GM23338 (cell line): ENCODE data around the gene CD6. TPM values are rescaled to one million over a fixed set of nuclear protein-coding genes. Genes with fewer than 3 reads are reported as not detected.

ENCODE experiments used
- ATAC-seq: fragments of 200-7000 bp; cut with Tn5 transposase; 3 replicates; pipeline ENCODE4 v1.9.1; 2020
- DNase-seq: peaks from one replicate; pipeline ENCODE4 v3.0.0-alpha.2; 2015; ENCODE audit warnings: low spot score
- H2AFZ ChIP-seq: fragments of 200-600 bp; sonication (generic); 2 replicates; pipeline ENCODE4 v1.8.0; 2016; ENCODE audit warnings: antibody characterized with exemption, mild to moderate bottlenecking, moderate library complexity
- H3F3A ChIP-seq: fragments of 200-600 bp; sonication (generic); replicated peaks from 2 replicates; pipeline ENCODE4 v1.8.0; 2017; ENCODE audit warnings: antibody characterized with exemption, mixed run types, low read depth
- H3K27ac ChIP-seq: fragments of 200-600 bp; sonication (generic); 2 replicates; pipeline ENCODE4 v1.6.1; 2016; ENCODE audit warnings: low read depth
- H3K27me3 ChIP-seq: fragments of 200-600 bp; sonication (generic); 2 replicates; pipeline ENCODE4 v1.8.0; 2016; ENCODE audit warnings: mild to moderate bottlenecking, mixed run types, moderate library complexity; ENCODE audit not compliant: insufficient read depth
- H3K36me3 ChIP-seq: fragments of 200-600 bp; sonication (generic); 2 replicates; pipeline ENCODE4 v1.8.0; 2016; ENCODE audit warnings: mild to moderate bottlenecking; ENCODE audit not compliant: insufficient read depth
- H3K4me1 ChIP-seq: fragments of 200-600 bp; sonication (generic); 2 replicates; pipeline ENCODE4 v1.8.0; 2016; ENCODE audit warnings: mild to moderate bottlenecking, moderate library complexity; ENCODE audit not compliant: insufficient read depth
- H3K4me2 ChIP-seq: fragments of 200-600 bp; sonication (generic); 2 replicates; pipeline ENCODE4 v1.7.1; 2017; ENCODE audit warnings: mixed run types
- H3K4me3 ChIP-seq: fragments of 200-600 bp; sonication (generic); 2 replicates; pipeline ENCODE4 v1.6.1; 2016; ENCODE audit warnings: mixed run types
- H3K79me2 ChIP-seq: fragments of 200-600 bp; sonication (generic); replicated peaks from 2 replicates; pipeline ENCODE4 v1.8.0; 2017; ENCODE audit warnings: mild to moderate bottlenecking; ENCODE audit not compliant: insufficient read depth
- H3K9me2 ChIP-seq: fragments of 200-600 bp; sonication (generic); 2 replicates; pipeline ENCODE4 v1.8.0; 2017; ENCODE audit not compliant: insufficient read depth
- H4K20me1 ChIP-seq: fragments of 200-600 bp; sonication (generic); replicated peaks from 2 replicates; pipeline ENCODE4 v1.8.0; 2017; ENCODE audit warnings: mild to moderate bottlenecking; ENCODE audit not compliant: insufficient read depth
- H3K27ac Mint-ChIP-seq: 2 replicates; pipeline ENCODE4 v1.8.0; 2020; ENCODE audit warnings: inconsistent platforms, mild to moderate bottlenecking, moderate library complexity, mixed read lengths
- H3K27me3 Mint-ChIP-seq: 3 replicates; pipeline ENCODE4 v1.8.0; 2022; ENCODE audit warnings: low read depth, mild to moderate bottlenecking, moderate library complexity, mixed read lengths, inconsistent platforms; ENCODE audit not compliant: insufficient read depth, poor library complexity
- H3K36me3 Mint-ChIP-seq: 3 replicates; pipeline ENCODE4 v1.8.0; 2021; ENCODE audit warnings: low read depth, mild to moderate bottlenecking, inconsistent platforms, moderate library complexity, mixed read lengths
- H3K4me1 Mint-ChIP-seq: 3 replicates; pipeline ENCODE4 v1.8.0; 2020; ENCODE audit warnings: mild to moderate bottlenecking, inconsistent platforms, mixed read lengths
- H3K4me3 Mint-ChIP-seq: 3 replicates; pipeline ENCODE4 v1.8.0; 2021; ENCODE audit warnings: moderate library complexity, mild to moderate bottlenecking, inconsistent platforms, mixed read lengths
- H3K9me3 Mint-ChIP-seq: 3 replicates; pipeline ENCODE4 v1.8.0; 2020; ENCODE audit warnings: moderate library complexity, mild to moderate bottlenecking, inconsistent platforms, mixed read lengths
- CREB1 ChIP-seq: fragments of 250-450 bp; sonication (Bioruptor Pico); IDR thresholded peaks from 2 replicates; pipeline ENCODE4 v1.5.0; 2020; ENCODE audit warnings: low read depth, mild to moderate bottlenecking, moderate library complexity
- EZH2phosphoT487 ChIP-seq: fragments of 200-600 bp; sonication (generic); IDR thresholded peaks from one replicate; pipeline ENCODE4 v1.8.1; 2018; ENCODE audit warnings: antibody characterized with exemption; ENCODE audit not compliant: unreplicated experiment
- NANOG ChIP-seq: IDR thresholded peaks from 2 replicates; pipeline ENCODE4 v1.6.1; 2016; ENCODE audit warnings: antibody characterized with exemption, borderline replicate concordance
- STAT1 ChIP-seq: IDR thresholded peaks from one replicate; pipeline ENCODE4 v1.6.1; 2016; ENCODE audit warnings: antibody characterized with exemption; ENCODE audit not compliant: unreplicated experiment
- ZNF114 ChIP-seq: fragments of 250-450 bp; sonication (Bioruptor Pico); IDR thresholded peaks from 2 replicates; pipeline ENCODE4 v1.5.0; 2020; ENCODE audit warnings: mild to moderate bottlenecking, moderate library complexity
- ZNF331 ChIP-seq: fragments of 250-450 bp; sonication (Bioruptor Pico); IDR thresholded peaks from 2 replicates; pipeline ENCODE4 v1.5.0; 2020; ENCODE audit warnings: low read depth, mild to moderate bottlenecking, moderate library complexity
- polyA plus RNA-seq: library from polyadenylated mRNA; unstranded; fragments of >200 nt; fragmentation: Nextera tagmentation; extraction: Ambion mirVana; gene quantifications from 2 replicates; pipeline ENCODE4 v1.2.1, GENCODE V29; 2016
- total RNA-seq: library from RNA; depleted of rRNA; stranded (reverse); fragments of >200 nt; shearing (Covaris generic); gene quantifications from 2 replicates; pipeline ENCODE4 v1.2.3, GENCODE V29; 2014
- TF ChIP-seq, protein P1 (sequence below): fragments of 250-450 bp; sonication (Bioruptor Pico); IDR thresholded peaks from 2 replicates; pipeline ENCODE4 v1.5.0; 2020; ENCODE audit warnings: mild to moderate bottlenecking, moderate library complexity
- TF ChIP-seq, protein P2 (sequence below): IDR thresholded peaks from one replicate; pipeline ENCODE4 v1.6.1; 2018; ENCODE audit warnings: antibody characterized with exemption; ENCODE audit not compliant: unreplicated experiment
- TF ChIP-seq, protein P3 (sequence below), 2 experiments: fragments of 200-600 bp in 1 of 2; sonication (generic) in 1 of 2; conservative IDR thresholded peaks; 2 replicates each; pipeline versions ENCODE4 v1.5.1 to v1.6.1; 2016 to 2017; ENCODE audit warnings: antibody characterized with exemption in 2 of 2, low read depth in 2 of 2, mild to moderate bottlenecking in 2 of 2, moderate library complexity in 1 of 2

CD6 gene
- total and polyA plus RNA-seq, 2 experiments from 2014 or later, result 0.49 TPM; not detected in 1

DNA sequence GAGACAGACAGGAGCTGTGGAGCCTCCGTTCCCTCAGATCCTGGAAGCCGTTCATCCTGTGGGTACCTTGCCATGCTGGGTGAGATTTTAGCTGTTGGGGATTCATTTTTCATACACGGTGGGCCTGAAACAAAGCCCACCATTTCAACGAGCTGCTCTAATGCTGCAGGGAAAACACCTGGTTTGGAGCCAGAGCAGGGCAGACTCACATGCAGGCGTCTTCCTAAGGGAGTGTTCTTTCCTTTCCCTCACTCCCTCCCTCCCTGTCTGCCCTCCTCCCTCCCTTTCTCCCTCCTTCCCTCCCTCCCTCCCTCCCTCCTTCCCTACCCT is 52.5 kb downstream of the CD6 start:
- no peaks in the 10 kb centered on the region for H3K79me2 ChIP-seq
- no peaks in the 10 kb centered on the region for H3K27me3 ChIP-seq
- H3K9me3 Mint-ChIP-seq, result no peaks in the 10 kb centered on the region
- no peak for TF ChIP-seq EZH2phosphoT487
- H3F3A ChIP-seq, result no peaks in the 10 kb centered on the region
- H3K9me2 ChIP-seq, result no peaks in the 10 kb centered on the region
- H3K27ac ChIP-seq, result no peak overlapping the region
- H3K4me2 ChIP-seq, result no peak overlapping the region
- no peak for DNase-seq
- H3K36me3 ChIP-seq, result no peaks in the 10 kb centered on the region
- no peak overlapping the region for H3K4me3 ChIP-seq
- no peak overlapping the region for H3K27ac Mint-ChIP-seq
- peaks cover 10% of the 10 kb centered on the region; the same call in 1 of the 2 replicates for H3K4me1 ChIP-seq
- H3K4me3 Mint-ChIP-seq, result no peak overlapping the region
- no peaks in the 10 kb centered on the region for H3K36me3 Mint-ChIP-seq
- ATAC-seq, result no peak
- H2AFZ ChIP-seq, result no peak overlapping the region
- H3K27me3 Mint-ChIP-seq, result peaks cover 25% of the 10 kb centered on the region
- H4K20me1 ChIP-seq, result no peaks in the 10 kb centered on the region
- H3K4me1 Mint-ChIP-seq, result peaks cover 26% of the 10 kb centered on the region

DNA sequence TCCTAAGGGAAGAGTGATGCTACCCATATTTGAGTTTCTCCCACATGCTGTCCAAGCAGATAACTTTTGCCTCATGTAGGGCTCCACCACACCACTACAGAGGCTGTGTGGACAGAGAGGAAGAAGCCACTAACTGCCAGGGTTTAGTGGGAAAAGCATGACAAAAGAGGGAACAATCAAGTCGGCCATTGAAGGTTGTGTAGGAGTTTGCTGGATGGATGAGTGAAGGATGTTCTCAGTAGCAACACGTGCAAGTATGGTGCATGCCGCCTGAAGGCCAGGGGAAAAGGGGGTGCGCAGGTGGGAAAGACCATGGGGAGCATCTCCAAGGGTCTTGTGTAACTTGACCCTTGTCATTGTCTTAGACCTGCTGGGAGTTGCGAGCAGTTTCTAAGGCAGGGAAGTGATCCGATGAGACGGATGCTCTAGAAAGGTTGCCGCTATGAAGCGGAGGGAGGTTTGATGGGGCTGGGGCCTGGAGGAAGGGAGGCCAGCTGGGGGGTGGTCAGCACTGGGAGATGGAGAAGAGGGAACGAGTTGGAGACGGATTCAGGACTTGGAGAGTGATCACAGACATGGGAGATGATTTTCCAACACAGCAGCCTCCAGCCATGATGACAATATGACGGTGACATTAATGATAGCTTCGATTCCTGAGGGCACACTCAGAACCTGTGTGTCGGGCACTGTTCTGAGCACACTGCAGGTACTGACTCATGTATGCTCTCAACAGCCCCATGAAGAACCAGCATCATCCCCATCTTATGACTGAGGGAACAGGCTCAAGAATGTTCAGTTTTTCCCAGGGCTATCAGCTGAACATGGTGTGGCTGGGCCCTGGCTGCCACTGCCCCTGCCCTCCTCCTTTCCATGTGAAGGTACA is 53.7 kb downstream of the CD6 start:
- Histone ChIP-seq H4K20me1 (no peaks in the 10 kb centered on the region), H3K4me3 (no peak overlapping the region), H3K79me2 (no peaks in the 10 kb centered on the region), H3K4me1 (peaks cover 10% of the 10 kb centered on the region; the same call in 1 of the 2 replicates), H3F3A (no peaks in the 10 kb centered on the region), H3K27me3 (no peaks in the 10 kb centered on the region), H2AFZ (no peak overlapping the region), H3K4me2 (no peak overlapping the region), H3K27ac (no peak overlapping the region), H3K9me2 (no peaks in the 10 kb centered on the region), H3K36me3 (no peaks in the 10 kb centered on the region)
- no peak for TF ChIP-seq NANOG
- no peak for TF ChIP-seq EZH2phosphoT487
- TF ChIP-seq, protein P1, sequence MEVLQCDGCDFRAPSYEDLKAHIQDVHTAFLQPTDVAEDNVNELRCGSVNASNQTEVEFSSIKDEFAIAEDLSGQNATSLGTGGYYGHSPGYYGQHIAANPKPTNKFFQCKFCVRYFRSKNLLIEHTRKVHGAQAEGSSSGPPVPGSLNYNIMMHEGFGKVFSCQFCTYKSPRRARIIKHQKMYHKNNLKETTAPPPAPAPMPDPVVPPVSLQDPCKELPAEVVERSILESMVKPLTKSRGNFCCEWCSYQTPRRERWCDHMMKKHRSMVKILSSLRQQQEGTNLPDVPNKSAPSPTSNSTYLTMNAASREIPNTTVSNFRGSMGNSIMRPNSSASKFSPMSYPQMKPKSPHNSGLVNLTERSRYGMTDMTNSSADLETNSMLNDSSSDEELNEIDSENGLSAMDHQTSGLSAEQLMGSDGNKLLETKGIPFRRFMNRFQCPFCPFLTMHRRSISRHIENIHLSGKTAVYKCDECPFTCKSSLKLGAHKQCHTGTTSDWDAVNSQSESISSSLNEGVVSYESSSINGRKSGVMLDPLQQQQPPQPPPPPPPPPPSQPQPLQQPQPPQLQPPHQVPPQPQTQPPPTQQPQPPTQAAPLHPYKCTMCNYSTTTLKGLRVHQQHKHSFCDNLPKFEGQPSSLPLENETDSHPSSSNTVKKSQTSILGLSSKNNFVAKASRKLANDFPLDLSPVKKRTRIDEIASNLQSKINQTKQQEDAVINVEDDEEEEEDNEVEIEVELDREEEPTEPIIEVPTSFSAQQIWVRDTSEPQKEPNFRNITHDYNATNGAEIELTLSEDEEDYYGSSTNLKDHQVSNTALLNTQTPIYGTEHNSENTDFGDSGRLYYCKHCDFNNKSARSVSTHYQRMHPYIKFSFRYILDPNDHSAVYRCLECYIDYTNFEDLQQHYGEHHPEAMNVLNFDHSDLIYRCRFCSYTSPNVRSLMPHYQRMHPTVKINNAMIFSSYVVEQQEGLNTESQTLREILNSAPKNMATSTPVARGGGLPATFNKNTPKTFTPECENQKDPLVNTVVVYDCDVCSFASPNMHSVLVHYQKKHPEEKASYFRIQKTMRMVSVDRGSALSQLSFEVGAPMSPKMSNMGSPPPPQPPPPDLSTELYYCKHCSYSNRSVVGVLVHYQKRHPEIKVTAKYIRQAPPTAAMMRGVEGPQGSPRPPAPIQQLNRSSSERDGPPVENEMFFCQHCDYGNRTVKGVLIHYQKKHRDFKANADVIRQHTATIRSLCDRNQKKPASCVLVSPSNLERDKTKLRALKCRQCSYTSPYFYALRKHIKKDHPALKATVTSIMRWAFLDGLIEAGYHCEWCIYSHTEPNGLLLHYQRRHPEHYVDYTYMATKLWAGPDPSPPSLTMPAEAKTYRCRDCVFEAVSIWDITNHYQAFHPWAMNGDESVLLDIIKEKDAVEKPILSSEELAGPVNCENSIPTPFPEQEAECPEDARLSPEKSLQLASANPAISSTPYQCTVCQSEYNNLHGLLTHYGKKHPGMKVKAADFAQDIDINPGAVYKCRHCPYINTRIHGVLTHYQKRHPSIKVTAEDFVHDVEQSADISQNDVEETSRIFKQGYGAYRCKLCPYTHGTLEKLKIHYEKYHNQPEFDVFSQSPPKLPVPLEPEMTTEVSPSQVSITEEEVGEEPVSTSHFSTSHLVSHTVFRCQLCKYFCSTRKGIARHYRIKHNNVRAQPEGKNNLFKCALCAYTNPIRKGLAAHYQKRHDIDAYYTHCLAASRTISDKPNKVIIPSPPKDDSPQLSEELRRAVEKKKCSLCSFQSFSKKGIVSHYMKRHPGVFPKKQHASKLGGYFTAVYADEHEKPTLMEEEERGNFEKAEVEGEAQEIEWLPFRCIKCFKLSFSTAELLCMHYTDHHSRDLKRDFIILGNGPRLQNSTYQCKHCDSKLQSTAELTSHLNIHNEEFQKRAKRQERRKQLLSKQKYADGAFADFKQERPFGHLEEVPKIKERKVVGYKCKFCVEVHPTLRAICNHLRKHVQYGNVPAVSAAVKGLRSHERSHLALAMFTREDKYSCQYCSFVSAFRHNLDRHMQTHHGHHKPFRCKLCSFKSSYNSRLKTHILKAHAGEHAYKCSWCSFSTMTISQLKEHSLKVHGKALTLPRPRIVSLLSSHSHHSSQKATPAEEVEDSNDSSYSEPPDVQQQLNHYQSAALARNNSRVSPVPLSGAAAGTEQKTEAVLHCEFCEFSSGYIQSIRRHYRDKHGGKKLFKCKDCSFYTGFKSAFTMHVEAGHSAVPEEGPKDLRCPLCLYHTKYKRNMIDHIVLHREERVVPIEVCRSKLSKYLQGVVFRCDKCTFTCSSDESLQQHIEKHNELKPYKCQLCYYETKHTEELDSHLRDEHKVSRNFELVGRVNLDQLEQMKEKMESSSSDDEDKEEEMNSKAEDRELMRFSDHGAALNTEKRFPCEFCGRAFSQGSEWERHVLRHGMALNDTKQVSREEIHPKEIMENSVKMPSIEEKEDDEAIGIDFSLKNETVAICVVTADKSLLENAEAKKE (CRISPR knock-in tag), result no peak
- no peak for TF ChIP-seq ZNF331
- TF ChIP-seq, protein P2, sequence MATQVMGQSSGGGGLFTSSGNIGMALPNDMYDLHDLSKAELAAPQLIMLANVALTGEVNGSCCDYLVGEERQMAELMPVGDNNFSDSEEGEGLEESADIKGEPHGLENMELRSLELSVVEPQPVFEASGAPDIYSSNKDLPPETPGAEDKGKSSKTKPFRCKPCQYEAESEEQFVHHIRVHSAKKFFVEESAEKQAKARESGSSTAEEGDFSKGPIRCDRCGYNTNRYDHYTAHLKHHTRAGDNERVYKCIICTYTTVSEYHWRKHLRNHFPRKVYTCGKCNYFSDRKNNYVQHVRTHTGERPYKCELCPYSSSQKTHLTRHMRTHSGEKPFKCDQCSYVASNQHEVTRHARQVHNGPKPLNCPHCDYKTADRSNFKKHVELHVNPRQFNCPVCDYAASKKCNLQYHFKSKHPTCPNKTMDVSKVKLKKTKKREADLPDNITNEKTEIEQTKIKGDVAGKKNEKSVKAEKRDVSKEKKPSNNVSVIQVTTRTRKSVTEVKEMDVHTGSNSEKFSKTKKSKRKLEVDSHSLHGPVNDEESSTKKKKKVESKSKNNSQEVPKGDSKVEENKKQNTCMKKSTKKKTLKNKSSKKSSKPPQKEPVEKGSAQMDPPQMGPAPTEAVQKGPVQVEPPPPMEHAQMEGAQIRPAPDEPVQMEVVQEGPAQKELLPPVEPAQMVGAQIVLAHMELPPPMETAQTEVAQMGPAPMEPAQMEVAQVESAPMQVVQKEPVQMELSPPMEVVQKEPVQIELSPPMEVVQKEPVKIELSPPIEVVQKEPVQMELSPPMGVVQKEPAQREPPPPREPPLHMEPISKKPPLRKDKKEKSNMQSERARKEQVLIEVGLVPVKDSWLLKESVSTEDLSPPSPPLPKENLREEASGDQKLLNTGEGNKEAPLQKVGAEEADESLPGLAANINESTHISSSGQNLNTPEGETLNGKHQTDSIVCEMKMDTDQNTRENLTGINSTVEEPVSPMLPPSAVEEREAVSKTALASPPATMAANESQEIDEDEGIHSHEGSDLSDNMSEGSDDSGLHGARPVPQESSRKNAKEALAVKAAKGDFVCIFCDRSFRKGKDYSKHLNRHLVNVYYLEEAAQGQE, result no peak
- no peak for TF ChIP-seq STAT1
- TF ChIP-seq, protein P3, sequence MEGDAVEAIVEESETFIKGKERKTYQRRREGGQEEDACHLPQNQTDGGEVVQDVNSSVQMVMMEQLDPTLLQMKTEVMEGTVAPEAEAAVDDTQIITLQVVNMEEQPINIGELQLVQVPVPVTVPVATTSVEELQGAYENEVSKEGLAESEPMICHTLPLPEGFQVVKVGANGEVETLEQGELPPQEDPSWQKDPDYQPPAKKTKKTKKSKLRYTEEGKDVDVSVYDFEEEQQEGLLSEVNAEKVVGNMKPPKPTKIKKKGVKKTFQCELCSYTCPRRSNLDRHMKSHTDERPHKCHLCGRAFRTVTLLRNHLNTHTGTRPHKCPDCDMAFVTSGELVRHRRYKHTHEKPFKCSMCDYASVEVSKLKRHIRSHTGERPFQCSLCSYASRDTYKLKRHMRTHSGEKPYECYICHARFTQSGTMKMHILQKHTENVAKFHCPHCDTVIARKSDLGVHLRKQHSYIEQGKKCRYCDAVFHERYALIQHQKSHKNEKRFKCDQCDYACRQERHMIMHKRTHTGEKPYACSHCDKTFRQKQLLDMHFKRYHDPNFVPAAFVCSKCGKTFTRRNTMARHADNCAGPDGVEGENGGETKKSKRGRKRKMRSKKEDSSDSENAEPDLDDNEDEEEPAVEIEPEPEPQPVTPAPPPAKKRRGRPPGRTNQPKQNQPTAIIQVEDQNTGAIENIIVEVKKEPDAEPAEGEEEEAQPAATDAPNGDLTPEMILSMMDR (conservative IDR thresholded peaks at IDR 0.05; ENCODE audit: low read depth in 2 of 2), result no peak
- TF ChIP-seq CREB1 (CRISPR knock-in tag), result no peak
- TF ChIP-seq ZNF114 (CRISPR knock-in tag), result no peak
- Mint-ChIP-seq H3K4me3 (no peak overlapping the region), H3K36me3 (no peaks in the 10 kb centered on the region), H3K27me3 (peaks cover 25% of the 10 kb centered on the region), H3K27ac (no peak overlapping the region), H3K9me3 (no peaks in the 10 kb centered on the region), H3K4me1 (peaks cover 26% of the 10 kb centered on the region)
- ATAC-seq (no peak), DNase-seq (no peak)
